ENCODE data around the gene SEPHS1. TPM values are rescaled to one million over a fixed set of nuclear protein-coding genes. Genes with fewer than 3 reads are reported as not detected.
A peak's percentile ranks its signal among the peaks of the same experiment; 100 is the strongest.

Gene SEPHS1
- total and polyA plus RNA-seq, 3 experiments from 2014 or later = 22.4 to 59.4 (median 52.0) TPM

DNA sequence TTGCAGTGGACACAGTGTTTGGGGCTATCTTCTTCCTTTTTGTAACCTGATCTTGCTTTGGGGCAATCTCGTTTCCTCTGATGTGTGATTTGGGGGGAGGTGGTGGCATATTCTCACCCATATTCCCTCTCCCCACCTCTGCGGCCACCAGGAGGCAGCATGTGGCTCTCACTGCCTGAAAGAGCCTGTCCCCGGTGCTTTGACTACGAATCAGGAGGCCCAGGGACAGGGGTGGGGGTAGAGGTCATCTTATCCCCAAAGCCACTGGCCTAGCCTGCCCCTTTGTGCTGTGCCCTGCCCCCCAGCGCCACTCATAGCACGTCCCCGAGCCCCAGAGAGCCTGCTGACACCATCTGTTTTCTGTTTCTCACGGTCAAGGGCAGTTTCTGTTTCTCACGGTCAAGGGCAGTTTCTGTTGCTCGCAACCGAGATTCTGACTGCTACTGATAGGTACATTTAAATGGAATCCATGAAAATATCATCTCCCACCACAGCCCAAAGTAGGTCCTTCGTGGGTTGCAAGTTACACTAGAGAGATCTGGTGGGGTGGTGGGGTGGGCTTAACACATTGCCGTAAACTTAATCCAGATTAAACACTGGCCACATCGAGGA lies 76.4 kb downstream of the SEPHS1 start:
- no peaks in the 10 kb centered on the region for H3K27me3 ChIP-seq (ENCODE audit: insufficient read depth, low read length, poor library complexity, severe bottlenecking)

DNA sequence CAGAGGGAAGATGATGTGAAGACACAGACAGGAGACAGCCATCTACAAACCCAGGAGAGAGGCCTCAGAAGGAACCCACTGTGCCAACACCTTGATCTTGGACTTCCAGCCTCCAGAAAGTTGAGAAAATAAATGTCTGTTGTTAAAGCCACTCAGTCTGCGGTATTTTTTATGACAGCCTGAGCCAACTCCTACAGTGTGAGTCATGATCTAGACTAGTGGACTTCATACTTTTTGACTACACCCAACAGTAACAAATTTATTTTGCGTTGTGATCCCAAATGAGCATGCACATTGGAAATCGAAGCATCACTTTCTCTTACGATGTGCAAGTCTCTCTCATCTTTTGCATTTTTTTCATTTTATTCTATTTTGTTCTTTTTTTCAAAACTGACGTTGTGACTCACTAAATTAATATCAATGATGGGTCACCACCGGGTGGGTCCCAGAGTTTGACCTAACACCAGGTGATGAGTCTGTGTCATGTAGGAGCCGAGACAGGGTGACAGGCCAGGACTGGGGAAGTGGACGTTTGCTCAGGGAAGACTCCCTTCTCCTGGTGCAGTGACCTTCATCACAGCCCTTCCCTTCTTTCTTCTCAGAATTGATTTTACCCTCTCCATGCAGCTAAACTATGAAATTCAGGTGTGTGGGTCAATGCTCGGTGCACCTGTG lies 77.1 kb downstream of the SEPHS1 start:
- Mint-ChIP-seq H3K36me3 (peaks cover 0 to 3% (median 0%) of the 10 kb centered on the region in 3 donors), H3K27me3 (peaks cover 0 to 2% of the 10 kb centered on the region in 2 donors), H3K9me3 (no peaks in the 10 kb centered on the region), H3K4me1 (peaks cover 11 to 15% (median 11%) of the 10 kb centered on the region in 3 donors), H3K27ac (peak overlapping the region in 1 of 8 donors; percentile 72), H3K4me3 (no peak overlapping the region)
- Histone ChIP-seq H3K27ac (ENCODE audit: low read depth, low read length) (no peak overlapping the region), H3K9me3 (ENCODE audit: low read length) (no peaks in the 10 kb centered on the region), H3K4me3 (ENCODE audit: low read length) (no peak overlapping the region), H3K27me3 (ENCODE audit: insufficient read depth, low read length, poor library complexity, severe bottlenecking) (no peaks in the 10 kb centered on the region), H3K36me3 (ENCODE audit: insufficient read depth, low read length) (no peaks in the 10 kb centered on the region), H3K4me1 (ENCODE audit: insufficient read depth, low read length) (no peaks in the 10 kb centered on the region)
- DNase-seq = no peak
- POLR2A ChIA-PET = no interaction called here
- CTCF ChIA-PET = interaction anchor here (1.5 kb wide), 1 partner anchor 31 kb away, joined by 7 read pairs; no protein-coding TSS in a partner anchor

More for the DNA sequence above, 76.4 kb downstream of the SEPHS1 start:
- ChIA-PET POLR2A (interaction anchor here (1.0 kb wide), 1 partner anchor 30 kb away, joined by 6 read pairs; no protein-coding TSS in a partner anchor), CTCF (interaction anchor here (1.2 to 1.4 kb wide), 3 partner anchors 29 to 111 kb away, joined by 3 to 8 read pairs (median 7); partner anchors contain the start of gene PHYH)
- Histone ChIP-seq H3K36me3 (ENCODE audit: insufficient read depth, low read length) (no peaks in the 10 kb centered on the region), H3K4me1 (ENCODE audit: insufficient read depth, low read length) (no peaks in the 10 kb centered on the region), H3K27ac (ENCODE audit: low read depth, low read length) (no peak overlapping the region), H3K4me3 (ENCODE audit: low read length) (no peak overlapping the region), H3K9me3 (ENCODE audit: low read length) (no peaks in the 10 kb centered on the region)
- Mint-ChIP-seq H3K4me1 (peaks cover 11 to 15% (median 11%) of the 10 kb centered on the region in 3 donors), H3K4me3 (peak overlapping the region in 2 of 7 donors; percentile 37 to 52), H3K27me3 (no peaks in the 10 kb centered on the region), H3K9me3 (no peaks in the 10 kb centered on the region), H3K27ac (peak overlapping the region in 3 of 8 donors; percentile 51 to 83 (median 72)), H3K36me3 (peaks cover 0 to 3% (median 0%) of the 10 kb centered on the region in 3 donors)
- DNase-seq = peak; percentile 26 to 72 (median 47)

DNA sequence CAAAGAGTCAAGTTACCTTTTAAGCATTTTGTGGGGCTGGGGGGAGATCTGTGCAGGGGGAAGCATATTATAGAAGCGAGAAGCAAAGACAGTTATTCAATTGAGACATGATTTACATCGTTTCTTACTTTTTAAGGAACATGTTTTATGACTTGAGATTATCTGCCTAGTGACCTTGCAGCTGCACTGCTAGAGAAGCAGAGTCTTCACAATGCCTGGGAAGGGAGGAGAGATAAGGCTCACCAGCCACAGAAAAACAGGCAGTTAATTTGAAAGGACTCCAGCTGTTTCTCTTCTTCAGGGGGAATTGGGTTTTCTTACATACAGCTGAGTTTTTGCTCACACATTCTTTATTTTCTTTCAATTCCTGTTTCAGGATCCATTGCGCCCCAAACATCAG lies 79.3 kb downstream of the SEPHS1 start:
- H3K4me3 ChIP-seq (ENCODE audit: low read length) = no peak overlapping the region
- no peak overlapping the region for H3K27ac ChIP-seq (ENCODE audit: low read depth, low read length)
- DNase-seq = no peak
- H3K27ac Mint-ChIP-seq = peak overlapping the region in 1 of 8 donors; percentile 2
- H3K36me3 Mint-ChIP-seq = peaks cover 0 to 3% (median 0%) of the 10 kb centered on the region in 3 donors
- H3K36me3 ChIP-seq (ENCODE audit: insufficient read depth, low read length) = no peaks in the 10 kb centered on the region
- peaks cover 4 to 20% of the 10 kb centered on the region in 2 donors for H3K27me3 Mint-ChIP-seq
- CTCF ChIA-PET = no interaction called here
- H3K4me1 ChIP-seq (ENCODE audit: insufficient read depth, low read length) = no peaks in the 10 kb centered on the region
- POLR2A ChIA-PET = no interaction called here
- peaks cover 11 to 15% (median 11%) of the 10 kb centered on the region in 3 donors for H3K4me1 Mint-ChIP-seq
- H3K9me3 ChIP-seq (ENCODE audit: low read length) = no peaks in the 10 kb centered on the region
- H3K9me3 Mint-ChIP-seq = no peaks in the 10 kb centered on the region
- no peaks in the 10 kb centered on the region for H3K27me3 ChIP-seq (ENCODE audit: insufficient read depth, low read length, poor library complexity, severe bottlenecking)
- no peak overlapping the region for H3K4me3 Mint-ChIP-seq

- DNase-seq = no peak
- Histone ChIP-seq H3K4me1 (ENCODE audit: insufficient read depth, low read length) (no peaks in the 10 kb centered on the region), H3K4me3 (ENCODE audit: low read length) (no peak overlapping the region), H3K27ac (ENCODE audit: low read depth, low read length) (no peak overlapping the region), H3K27me3 (ENCODE audit: insufficient read depth, low read length, poor library complexity, severe bottlenecking) (no peaks in the 10 kb centered on the region), H3K36me3 (ENCODE audit: insufficient read depth, low read length) (no peaks in the 10 kb centered on the region), H3K9me3 (ENCODE audit: low read length) (no peaks in the 10 kb centered on the region)
- Mint-ChIP-seq H3K27me3 (peaks cover 7 to 26% of the 10 kb centered on the region in 2 donors), H3K4me3 (no peak overlapping the region), H3K36me3 (peaks cover 0 to 5% (median 0%) of the 10 kb centered on the region in 3 donors), H3K4me1 (peaks cover 11 to 15% (median 11%) of the 10 kb centered on the region in 3 donors), H3K27ac (no peak overlapping the region), H3K9me3 (no peaks in the 10 kb centered on the region)
- ChIA-PET POLR2A (no interaction called here), CTCF (no interaction called here)
These were observed 79.8 kb downstream of the SEPHS1 start for GRCh38 chr10:13268310-13268709.

Other genes starting within 250 kb of the SEPHS1 start
- gene OPTN, start 248.1 kb downstream of the SEPHS1 start, total RNA-seq = 10 to 100 TPM; 53.4 to 55.3 TPM
- 96.9 TPM for gene OPTN, start 248.1 kb downstream of the SEPHS1 start, polyA plus RNA-seq
- 10 to 100 TPM; 71.3 to 73.1 TPM for gene MCM10, start 186.7 kb downstream of the SEPHS1 start, total RNA-seq
- not detected for gene MCM10, start 186.7 kb downstream of the SEPHS1 start, polyA plus RNA-seq
- not detected for gene UCMA, start 113.9 kb downstream of the SEPHS1 start, total RNA-seq
- not detected for gene UCMA, start 113.9 kb downstream of the SEPHS1 start, polyA plus RNA-seq
- gene PHYH, start 48.2 kb downstream of the SEPHS1 start, total RNA-seq = 10 to 100 TPM; 15.6 to 15.7 TPM
- 16.5 TPM for gene PHYH, start 48.2 kb downstream of the SEPHS1 start, polyA plus RNA-seq
- not detected for gene BEND7, start 180.7 kb upstream of the SEPHS1 start, total RNA-seq
- gene BEND7, start 180.7 kb upstream of the SEPHS1 start, polyA plus RNA-seq = not detected
- gene PRPF18, start 238.7 kb upstream of the SEPHS1 start, total RNA-seq = 10 to 100 TPM; 26.3 to 28.2 TPM
- gene PRPF18, start 238.7 kb upstream of the SEPHS1 start, polyA plus RNA-seq = 47.9 TPM